Stimulated activated CD4-positive, alpha-beta T cell treated with anti-CD3 and anti-CD28 coated beads, Interleukin-2, amount 100 ng/mL, for 4 hours (primary cell): ENCODE data around the gene VPS35L.
"Not testable (repeated sequence)": the region's sequence is repeated elsewhere in the genome, so short reads cannot be mapped to it uniquely, and the experiment has no call there.

Source experiments
- DNase-seq: peaks from one replicate; pipeline ENCODE4 v3.0.0-alpha.2; 2020; ENCODE audit warnings: low read depth

VPS35L gene

DNA sequence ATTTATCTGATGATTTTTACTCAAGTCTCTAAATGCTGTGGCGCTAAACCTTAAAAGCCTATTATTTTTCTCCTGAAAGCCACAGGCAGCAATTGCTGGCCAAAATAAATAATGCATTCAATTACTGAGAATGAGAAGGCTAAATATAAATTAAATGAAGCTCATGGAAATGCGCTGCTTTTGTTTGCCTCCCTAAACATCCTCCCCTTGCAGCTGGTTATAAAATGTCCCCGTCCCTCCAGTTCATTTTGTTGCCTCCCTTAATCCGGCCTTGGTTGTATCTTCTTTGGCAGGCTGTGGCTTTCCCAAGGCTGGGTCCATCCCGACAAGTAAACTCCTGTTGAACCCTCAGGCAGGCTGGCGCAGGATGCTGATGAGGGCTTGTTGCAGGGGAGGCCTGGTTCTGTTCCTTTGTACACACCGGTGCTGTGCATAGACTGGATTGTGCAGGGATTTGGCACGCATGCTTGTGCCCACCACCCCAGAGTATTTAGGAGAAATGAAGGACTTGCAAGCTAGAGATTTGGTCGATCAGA is 99.8 kb downstream of the VPS35L start:
- DNase-seq, result no peak

DNA sequence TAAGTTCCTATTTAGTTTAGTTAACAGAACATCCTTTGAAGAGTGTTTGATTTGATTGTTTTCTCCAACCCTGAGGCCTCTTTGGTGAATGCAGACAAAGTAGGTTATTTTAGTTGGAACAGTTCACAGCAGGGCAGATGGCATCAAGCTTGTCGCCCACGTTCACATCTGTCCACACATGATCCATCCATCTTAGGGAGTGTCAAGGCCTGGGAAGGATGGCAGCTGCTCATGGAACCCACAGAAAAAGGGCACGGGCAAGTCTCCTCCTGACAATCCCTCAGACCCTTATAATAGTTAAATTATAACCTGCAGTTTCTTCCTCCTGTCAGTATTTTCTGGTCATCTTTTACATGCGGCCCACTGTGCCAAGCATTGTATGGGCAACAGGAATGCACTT is 102.3 kb downstream of the VPS35L start:
- no peak for DNase-seq

DNA sequence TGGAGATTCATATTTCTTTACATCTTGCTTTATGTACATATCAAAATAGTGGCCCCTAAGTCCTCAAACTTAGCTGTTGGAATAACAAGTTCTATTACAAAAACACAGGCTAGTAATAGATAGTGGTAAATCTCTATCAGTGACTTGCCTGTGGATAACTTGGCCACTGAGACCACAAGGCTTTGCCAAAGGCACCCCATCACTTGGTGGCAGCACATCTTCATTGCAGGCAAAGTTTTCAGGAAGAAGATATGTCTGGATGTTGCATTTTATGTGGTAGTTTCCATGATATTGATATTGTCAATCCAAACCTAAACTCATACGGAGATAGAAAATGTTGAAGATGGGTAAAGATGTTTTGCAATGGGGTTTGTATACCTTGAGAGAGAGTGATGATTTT is 104.1 kb downstream of the VPS35L start:
- DNase-seq, result no peak

DNA sequence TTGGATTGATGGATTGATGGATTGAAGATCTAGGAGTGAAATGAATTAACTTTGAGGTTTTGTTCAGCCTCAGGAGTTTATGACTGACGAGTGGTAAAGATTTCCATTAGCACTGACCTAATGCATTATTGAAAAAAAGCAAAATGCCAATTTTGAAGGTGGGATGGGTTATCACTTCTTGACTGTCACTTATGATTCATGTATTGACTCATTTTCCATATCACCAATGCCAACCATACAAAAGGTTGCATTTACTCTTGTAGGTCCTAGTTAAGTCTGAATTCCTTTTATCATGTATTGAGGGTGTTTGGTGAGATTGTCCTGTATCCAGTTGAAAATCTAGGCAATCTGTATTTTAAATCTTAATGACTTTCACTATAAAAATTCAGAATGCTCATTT is 104.9 kb downstream of the VPS35L start:
- DNase-seq, result no peak

DNA sequence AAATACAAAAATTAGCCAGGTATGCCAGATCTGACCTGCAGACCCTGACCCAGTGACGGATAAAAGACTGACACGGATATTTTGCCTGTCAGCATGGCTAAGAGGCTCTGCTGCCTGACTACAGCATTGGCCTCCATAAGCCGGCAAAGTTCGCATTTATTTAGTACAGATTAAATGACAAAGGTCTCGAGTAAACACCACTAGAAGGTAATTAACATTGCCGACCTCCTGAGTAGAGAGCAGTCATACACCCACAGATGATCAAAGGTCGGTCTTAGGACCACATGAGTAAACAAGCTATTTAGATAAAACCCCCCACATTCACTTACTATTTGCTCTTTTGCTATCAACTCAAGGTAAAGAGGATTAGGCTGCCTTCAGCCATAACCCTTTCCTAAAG is 106.8 kb downstream of the VPS35L start:
- no peak for DNase-seq

DNA sequence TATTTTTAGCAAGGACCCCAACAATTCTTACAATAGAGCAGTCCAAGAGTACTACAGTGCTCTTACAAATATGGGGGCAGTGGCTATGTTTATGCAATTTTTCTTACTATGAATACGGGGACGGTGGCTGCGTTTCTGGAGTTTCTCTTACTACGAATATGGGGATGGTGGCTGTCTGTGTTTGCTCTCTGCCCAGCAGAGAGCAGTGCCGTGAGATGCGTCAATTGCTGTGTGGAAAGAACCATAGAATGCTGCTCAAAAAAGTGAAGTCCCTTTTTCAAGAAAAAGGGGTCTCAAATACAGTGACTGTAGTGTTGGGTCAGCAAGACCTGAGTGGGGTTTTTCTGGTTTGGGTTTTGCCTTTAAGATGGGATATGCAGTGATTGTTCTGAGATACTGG is 108.7 kb downstream of the VPS35L start:
- DNase-seq, result no peak

DNA sequence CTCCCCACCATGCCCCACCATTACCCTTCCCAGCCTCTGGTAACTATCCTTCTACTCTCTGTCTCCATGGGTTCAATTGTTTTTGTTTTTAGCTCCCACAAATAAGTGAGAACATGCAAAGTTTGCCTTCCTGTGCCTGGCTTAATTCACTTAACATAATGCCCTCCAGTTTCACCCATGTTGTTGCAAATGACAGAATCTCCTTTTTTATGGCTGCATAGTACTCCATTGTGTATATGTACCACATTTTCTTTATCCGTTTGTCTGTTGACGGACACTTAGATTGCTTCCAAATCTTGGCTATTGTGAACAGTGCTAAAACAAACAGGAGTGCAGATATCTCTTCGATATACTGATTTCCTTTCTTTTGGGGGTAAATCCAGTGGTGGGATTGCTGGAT is 109.8 kb downstream of the VPS35L start:
- not testable (repeated sequence) for DNase-seq

DNA sequence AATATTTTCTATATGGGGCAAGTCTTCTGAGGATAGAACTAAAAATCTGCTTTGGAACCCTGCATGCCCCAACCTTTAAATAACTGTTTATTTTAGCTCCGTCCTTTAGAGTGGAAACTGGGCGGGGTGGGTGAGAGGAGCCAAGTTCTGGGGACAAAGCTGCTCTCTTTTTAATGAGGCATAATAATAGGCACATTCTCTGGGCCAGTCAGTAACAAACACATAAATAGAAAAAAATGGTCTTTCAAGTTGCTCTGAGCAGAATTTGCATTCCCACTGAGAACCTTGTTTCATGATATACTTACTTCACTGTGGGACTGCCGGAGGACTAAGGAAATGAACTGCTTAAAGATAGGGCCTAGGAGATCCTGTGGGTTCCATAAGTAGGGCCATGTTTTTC is 111.0 kb downstream of the VPS35L start:
- DNase-seq, result no peak

DNA sequence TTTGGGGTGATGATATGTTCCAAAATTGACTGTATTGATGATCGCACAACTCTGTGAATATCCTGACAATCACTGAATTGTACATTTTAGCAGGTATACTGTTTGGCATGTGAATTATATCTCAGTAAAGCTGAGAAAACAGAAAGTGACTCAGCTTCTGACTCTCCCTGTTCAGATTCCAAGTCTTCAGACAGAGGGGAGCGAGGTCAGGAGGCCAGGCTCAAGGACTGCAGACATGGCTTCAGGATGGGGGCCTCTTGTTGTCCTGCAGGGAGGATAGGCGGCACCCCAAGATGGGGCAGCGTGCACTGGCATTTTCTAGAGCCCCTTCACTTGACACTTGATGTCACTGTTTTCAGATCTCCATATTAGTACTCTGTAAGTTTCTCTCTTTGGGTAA is 116.9 kb downstream of the VPS35L start:
- no peak for DNase-seq

DNA sequence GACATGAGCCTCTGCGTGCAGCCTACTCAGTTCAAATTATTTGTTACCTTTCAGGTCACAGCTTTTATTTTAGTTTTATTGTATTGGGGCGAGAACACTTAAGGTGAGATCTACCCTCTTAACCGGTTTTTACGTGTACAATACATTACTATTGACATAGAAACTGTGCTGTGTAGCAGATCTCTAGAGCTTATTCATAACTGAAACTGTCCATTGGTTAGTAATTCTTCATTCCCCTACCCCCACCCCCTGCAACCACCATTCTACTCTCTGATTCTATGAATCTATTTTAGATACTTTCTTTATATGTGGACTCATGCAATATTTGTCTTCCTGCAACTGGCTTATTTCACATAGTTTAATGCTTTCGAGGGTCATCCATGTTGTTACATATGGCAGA is 119.0 kb downstream of the VPS35L start:
- DNase-seq, result no peak

DNA sequence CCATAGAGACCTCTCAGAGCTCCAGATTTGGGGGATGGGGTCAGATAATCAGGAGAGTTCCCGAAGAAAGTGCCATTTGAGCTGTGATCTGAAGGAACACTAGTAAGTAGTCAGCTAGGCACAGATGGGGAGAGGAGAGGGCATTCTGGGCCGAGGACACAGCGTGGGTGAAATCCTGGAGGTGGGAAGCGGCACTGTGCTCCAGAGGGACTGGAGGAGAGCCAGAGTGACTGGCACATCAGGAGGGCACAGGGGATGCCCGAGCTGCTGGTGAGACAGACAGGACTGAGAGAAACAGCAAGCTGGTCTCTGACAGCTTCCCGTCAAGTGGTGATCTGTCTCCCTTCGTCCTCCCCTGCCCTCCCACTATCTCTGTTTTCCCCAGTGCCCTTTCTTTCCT is 121.9 kb downstream of the VPS35L start:
- no peak for DNase-seq

DNA sequence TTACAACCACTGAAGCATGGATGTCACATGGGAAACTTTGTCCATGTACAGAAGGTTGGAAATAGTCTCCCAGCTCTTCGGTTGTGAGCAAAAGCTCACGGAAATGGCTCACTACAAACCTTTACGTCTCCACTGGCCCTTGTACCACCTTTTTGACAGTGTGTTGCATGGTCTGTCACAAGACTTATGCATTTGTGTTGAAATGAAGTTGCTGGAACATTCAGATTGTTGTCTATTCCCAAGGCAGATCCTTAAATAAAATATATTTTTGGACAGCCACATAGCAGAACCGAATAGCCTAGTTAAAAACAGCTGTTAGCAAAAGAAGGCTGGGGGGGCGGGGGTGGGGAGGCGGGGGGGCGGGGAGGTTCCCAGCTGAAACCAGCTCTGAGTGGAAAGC is 123.3 kb downstream of the VPS35L start:
- no peak for DNase-seq

DNA sequence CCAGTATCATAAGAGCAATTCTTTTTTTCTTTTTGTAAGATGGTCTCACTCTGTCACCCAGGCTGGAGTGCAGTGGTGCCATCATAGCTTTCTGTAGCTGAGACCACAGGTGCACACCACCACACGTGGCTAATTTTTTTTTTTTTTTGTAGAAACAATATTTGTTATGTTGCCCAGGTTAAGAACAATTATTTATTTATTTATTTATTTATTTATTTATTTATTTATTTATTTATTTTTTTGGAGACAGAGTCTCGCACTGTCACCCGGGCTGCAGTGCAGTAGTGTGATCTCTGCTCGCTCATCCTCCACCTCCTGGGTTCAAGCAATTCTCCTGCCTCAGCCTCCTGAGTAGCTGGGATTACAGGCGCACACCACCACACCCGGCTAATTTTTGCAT is 123.8 kb downstream of the VPS35L start:
- DNase-seq, result not testable (repeated sequence)

DNA sequence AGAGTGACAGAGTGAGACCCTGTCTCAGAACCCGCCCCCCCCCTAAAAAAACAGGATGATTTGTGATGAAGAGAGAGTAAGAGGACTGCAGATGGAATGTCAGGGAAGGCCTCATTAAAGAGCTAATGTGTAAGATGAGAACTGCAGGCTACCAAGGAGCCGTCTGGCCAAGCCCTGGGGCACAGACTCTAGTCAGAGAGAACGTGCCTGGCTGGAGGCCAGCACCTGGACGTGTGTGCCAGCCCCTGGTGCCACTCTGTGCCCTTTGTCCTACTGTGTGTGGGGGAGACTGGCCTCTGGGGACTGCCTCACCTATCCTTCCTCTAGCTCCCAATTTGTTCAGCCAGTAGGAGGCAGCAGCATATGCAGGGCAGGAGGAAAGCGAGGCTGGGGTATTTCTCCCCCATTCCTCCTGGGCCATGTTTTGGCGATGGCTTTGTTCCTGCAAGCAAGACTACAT is 125.4 kb downstream of the VPS35L start:
- no peak for DNase-seq

DNA sequence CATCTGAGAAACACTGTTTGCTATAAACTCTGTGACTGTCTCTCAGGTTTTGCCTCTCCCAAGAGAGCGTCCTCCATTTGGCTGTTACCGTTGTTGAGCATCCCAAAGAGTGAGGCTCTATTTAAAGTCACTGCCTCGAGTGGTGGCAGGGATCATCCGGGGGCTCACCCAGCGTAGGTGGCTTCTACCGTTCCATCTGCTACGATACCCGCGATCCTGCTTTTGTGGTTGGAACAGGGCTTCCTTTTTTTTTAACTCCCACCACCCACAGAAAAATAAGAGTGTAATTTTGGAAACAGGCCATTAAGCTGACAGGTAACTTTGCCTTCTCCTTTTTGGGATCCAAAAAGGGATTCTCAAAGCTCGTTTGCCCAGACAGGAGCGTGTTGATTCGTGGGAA is 126.1 kb downstream of the VPS35L start:
- DNase-seq, result no peak

DNA sequence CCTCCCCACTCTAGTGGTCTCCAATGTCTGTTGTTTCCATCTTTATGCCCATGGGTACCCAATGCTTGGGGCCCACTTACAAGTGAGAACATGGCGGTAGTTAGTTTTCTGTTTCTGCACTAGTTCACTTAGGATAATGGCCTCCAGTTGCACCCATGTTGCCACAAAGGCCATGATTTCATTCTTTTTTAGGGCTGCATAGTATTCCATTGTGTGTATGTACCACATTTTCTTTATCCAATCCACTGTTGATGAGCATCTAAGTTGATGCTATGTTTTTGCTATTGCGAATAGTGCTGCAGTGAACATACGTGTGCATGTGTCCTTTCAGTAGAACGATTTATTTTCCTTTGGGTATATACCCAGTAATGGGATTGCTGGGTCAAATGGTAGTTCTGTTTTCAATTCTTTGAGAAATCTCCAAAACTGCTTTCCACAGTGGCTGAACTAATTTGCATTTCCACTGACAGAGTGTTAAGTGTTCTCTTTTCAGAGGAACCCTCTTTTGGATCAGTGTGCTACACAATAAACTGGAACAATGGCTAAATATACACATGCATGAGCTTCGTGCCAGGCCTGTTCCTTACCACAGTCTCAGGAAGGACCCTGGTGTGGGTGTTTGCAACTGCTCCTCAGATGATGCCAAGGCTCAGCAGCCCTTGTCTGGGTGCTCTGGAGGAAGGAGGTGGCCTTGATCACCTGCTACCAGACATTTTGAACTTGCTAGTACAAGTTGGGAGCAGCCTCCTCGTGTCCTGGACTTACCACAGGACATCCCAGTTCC is 128.1 kb downstream of the VPS35L start:
- DNase-seq, result no peak

DNA sequence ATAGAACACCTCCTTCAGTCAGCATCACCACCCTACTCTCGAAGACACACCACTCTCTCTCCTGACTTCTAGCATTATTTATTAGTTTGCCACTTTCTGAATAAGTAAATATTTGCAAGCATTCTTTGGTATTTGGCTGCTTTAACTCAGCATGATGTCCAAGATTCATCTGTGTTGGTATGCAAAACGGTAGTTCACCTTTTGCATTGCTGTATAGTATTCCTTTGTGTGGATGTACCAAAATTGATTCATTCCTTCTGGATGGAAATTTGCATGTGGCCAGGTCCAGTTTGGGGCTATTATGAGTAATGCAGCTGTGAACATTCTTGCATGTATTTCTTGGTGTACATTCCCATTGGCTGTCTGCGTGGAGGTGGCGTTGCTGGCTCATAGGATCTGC is 129.7 kb downstream of the VPS35L start:
- no peak for DNase-seq

DNA sequence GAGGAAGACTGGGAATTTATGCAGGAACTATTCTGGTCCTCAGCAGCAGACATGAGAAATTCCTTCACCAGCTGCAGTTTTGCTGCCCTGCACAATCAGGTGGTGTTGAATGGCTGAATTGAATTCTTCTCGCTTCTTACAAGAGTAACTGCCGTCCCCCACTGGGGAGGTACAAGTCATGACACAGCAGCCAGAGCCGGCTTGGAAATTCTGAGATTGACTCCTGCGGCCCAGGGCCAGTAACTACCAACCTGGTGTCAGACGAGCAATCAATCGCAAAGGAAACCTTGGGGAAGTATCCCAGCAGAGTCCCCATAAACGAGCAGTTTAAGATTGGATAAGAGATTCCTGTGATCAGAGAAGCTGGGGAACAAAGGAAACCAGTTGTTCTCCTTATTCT is 131.8 kb downstream of the VPS35L start:
- no peak for DNase-seq

DNA sequence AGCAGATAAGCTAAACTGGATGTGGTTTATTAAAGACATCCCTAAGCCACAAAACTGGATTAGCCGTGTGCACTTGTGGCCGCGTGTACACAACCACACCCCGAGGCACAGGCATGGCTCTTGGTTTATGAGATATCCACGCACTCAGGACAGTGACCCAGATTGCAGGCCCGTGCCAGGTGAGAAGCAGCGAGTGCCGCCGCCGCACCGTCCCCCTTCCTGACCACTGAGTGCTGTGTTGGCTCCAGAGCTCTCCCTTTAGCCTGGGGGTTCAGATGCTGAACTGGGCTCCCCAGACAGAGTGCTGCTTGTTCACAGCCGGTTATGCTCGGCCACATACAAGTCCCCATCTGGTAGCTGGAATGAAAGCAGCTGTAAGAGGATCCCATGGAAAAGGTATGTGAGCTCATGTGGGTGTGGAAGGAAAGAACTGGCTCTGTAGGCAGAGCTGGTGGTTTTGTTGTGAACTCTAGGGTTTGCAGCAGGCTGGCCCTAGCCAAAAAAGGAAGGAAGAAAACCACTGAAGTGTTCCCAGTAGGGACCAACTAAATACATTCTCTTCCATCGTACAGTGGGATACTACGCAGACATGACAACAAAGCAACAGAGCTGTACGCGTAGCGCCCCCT is 133.0 kb downstream of the VPS35L start:
- no peak for DNase-seq

DNA sequence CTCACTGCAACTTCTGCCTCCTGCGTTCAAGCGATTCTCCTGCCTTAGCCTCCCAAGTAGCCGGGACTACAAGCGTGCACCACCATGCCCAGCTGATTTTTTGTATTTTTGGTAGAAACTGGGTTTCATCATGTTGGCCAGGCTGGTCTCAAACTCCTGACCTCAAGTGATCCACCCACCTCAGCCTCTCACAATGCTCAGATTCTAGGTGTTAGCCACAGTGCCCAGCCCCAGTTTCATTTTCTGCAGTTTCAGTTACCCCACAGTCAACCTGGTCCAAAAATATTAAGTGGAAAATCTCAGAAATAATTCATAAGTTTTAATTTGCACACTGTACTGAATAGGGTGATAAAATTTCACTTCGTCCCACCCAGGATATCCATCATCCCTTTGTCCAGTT is 133.8 kb downstream of the VPS35L start:
- DNase-seq, result no peak

DNA sequence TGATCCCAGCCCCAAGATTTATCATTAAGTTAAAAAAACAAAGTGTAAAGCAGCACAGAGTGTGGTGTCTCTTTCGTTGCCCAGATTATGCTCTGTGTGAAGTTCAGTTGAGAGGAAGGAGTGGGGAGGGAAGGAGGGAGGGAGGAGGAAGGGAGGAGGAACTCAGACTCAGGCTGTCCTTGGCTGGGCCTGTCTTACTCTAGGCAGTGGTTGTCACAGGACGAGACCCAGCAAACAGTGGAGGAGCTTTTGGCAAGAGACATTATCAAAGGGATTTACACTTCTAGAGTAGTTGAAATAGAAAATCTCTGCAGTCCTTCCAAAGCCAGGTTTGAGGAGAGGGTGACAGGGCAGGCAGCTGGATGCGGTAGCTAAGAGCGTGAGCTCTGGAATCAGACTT is 134.7 kb downstream of the VPS35L start:
- DNase-seq, result no peak

DNA sequence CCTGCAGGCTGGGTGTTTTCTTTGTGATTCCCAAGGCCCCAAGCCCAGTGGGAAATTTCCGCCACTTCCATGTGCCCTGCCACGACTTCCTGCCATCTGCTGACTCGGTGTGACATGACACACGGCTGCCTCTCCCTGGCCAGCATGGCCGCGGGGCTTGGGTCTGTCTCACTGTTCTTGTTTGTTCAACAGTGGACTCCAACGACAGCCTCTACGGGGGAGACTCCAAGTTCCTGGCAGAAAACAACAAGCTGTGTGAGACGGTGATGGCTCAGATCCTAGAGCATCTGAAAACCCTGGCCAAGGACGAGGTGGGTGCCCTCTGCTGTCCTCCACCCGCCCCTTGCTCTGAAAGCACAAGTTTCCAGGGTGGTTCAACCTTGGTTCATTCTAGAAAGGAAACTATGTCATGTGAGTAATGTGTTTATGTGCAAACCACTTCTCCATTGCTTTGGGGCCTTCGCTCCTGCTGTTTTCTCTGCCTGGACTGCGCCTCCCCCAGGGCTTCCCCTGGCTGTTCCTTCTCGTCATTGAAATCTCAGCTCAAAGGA is 135.7 kb downstream of the VPS35L start:
- DNase-seq, result no peak

DNA sequence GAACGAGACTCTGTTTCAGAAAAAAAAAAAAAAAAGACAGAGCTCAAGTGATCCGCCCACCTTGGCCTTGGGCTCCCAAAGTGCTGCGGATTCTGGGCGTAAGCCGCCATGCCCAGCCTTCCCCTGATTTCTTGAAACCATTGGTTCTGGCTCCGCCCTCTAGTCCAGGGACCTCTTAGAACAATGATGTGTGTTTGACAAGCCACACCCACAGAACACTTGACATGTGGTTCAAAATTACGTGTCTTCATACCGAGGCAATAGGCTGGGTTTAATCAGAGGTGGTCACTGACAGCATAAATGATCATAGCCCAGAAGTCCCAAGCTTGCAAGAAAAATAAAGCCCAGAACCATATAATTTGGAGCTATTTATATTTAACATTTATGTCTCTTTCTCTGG is 139.5 kb downstream of the VPS35L start:
- DNase-seq, result no peak
